ENCODE data around the gene STEAP1B. TPM values are rescaled to one million over a fixed set of nuclear protein-coding genes. Genes with fewer than 3 reads are reported as not detected.
A peak's percentile ranks its signal among the peaks of the same experiment; 100 is the strongest.
"Not testable (repeated sequence)": the region's sequence is repeated elsewhere in the genome, so short reads cannot be mapped to it uniquely, and the experiment has no call there.

STEAP1B gene
- total RNA-seq (under 1 TPM in 4 of 5 donors, not detected in 1; 0.28 to 0.44 (median 0.31) TPM), total RNA-seq (0 to 0.19 (median 0) reads per million in 29 experiments)
- total RNA-seq (2013), result 0.39 TPM

- WGBS (ENCODE audit: insufficient coverage), result 4% methylated on average over 37 of the region's 55 CpGs
- H3K27ac ChIP-seq (ENCODE audit: low read length); H3K4me1 Mint-ChIP-seq; H3K27ac Mint-ChIP-seq; H3K36me3 Mint-ChIP-seq; H3K4me1 ChIP-seq (ENCODE audit: control insufficient read depth in 1 of 2, extremely low read depth in 1 of 2, insufficient read depth in 2 of 2, low read length in 2 of 2); H3K9me3 ChIP-seq; POLR2A ChIA-PET; H3K27me3 ChIP-seq (replicated peaks in 1 of 2; ENCODE audit: control insufficient read depth in 2 of 2, extremely low read depth in 1 of 2, insufficient read depth in 2 of 2, low read length in 1 of 2); H3K36me3 ChIP-seq (ENCODE audit: control insufficient read depth in 2 of 2, extremely low read depth in 1 of 2, insufficient read depth in 1 of 2, low read length in 1 of 2); H3K9me3 Mint-ChIP-seq: not testable (repeated sequence)
- DNase-seq, result peak; percentile 51 to 87 (median 75)
- Mint-ChIP-seq H3K4me3 (peak within 1 kb of the TSS in 2 of 3 donors; percentile 17 to 63), H3K27me3 (peaks cover 22 to 30% of the 10 kb centered on the region in 2 donors)
- peak within 1 kb of the TSS; percentile 23 to 27 for H3K4me3 ChIP-seq (ENCODE audit: control insufficient read depth in 1 of 2, extremely low read depth in 1 of 2, low read length in 1 of 2)
- ATAC-seq (replicated peaks in 1 of 4), result peak; percentile 89 to 98 (median 96)
- CTCF ChIA-PET, result interaction anchor here (0.6 to 2.0 kb wide), 5 partner anchors 10 to 640 kb away, joined by 3 to 6 read pairs (median 4); no protein-coding TSS in a partner anchor
Measured at GRCh38 chr7:22499888-22500689, at the start of gene STEAP1B. Gene STEAP1B (minus strand): TSS chr7:22500188. CDS start chr7:22494855, 5,333 bp downstream.

GRCh38 chr7:22549051-22549450 is 49.1 kb upstream of the STEAP1B start:
- H3K4me1 Mint-ChIP-seq, result peaks cover 9 to 14% (median 10%) of the 10 kb centered on the region in 3 donors
- H3K4me1 ChIP-seq (ENCODE audit: control insufficient read depth in 1 of 2, extremely low read depth in 1 of 2, insufficient read depth in 2 of 2, low read length in 2 of 2), result peaks cover 0 to 10% of the 10 kb centered on the region in 2 experiments
- no peaks in the 10 kb centered on the region for H3K36me3 Mint-ChIP-seq
- no peak overlapping the region for H3K4me3 ChIP-seq (ENCODE audit: control insufficient read depth in 1 of 2, extremely low read depth in 1 of 2, low read length in 1 of 2)
- DNase-seq (no peak), ATAC-seq (replicated peaks in 1 of 4) (no peak)
- H3K9me3 ChIP-seq, result no peaks in the 10 kb centered on the region
- peaks cover 6 to 16% of the 10 kb centered on the region in 2 experiments for H3K27me3 ChIP-seq (replicated peaks in 1 of 2; ENCODE audit: control insufficient read depth in 2 of 2, extremely low read depth in 1 of 2, insufficient read depth in 2 of 2, low read length in 1 of 2)
- H3K27ac ChIP-seq (ENCODE audit: low read length), result no peak overlapping the region
- no peaks in the 10 kb centered on the region for H3K36me3 ChIP-seq (ENCODE audit: control insufficient read depth in 2 of 2, extremely low read depth in 1 of 2, insufficient read depth in 1 of 2, low read length in 1 of 2)
- no peak overlapping the region for H3K27ac Mint-ChIP-seq
- H3K27me3 Mint-ChIP-seq, result peaks cover 64 to 70% of the 10 kb centered on the region in 2 donors
- H3K4me3 Mint-ChIP-seq, result peak overlapping the region in 1 of 3 donors; percentile 69
- 67% methylated on average over 1 of the region's 5 CpGs for WGBS (ENCODE audit: insufficient coverage)
- H3K9me3 Mint-ChIP-seq, result no peaks in the 10 kb centered on the region
- POLR2A ChIA-PET, result interaction anchor here in 1 of 2 donors (0.6 kb wide), 1 partner anchor 1084 kb away, joined by 4 read pairs; no protein-coding TSS in a partner anchor
- CTCF ChIA-PET, result interaction anchor here in 1 of 2 donors (0.6 kb wide), 1 partner anchor 186 kb away, joined by 4 read pairs; no protein-coding TSS in a partner anchor

- no peaks in the 10 kb centered on the region for H3K9me3 Mint-ChIP-seq
- H3K4me3 ChIP-seq (ENCODE audit: control insufficient read depth in 1 of 2, extremely low read depth in 1 of 2, low read length in 1 of 2), result no peak overlapping the region
- no peak overlapping the region for H3K27ac ChIP-seq (ENCODE audit: low read length)
- no peaks in the 10 kb centered on the region for H3K36me3 ChIP-seq (ENCODE audit: control insufficient read depth in 2 of 2, extremely low read depth in 1 of 2, insufficient read depth in 1 of 2, low read length in 1 of 2)
- CTCF ChIA-PET, result no interaction called here
- no peak for ATAC-seq (replicated peaks in 1 of 4)
- POLR2A ChIA-PET, result no interaction called here
- peaks cover 62 to 63% of the 10 kb centered on the region in 2 donors for H3K27me3 Mint-ChIP-seq
- H3K9me3 ChIP-seq, result no peaks in the 10 kb centered on the region
- no peaks in the 10 kb centered on the region for H3K36me3 Mint-ChIP-seq
- H3K4me1 ChIP-seq (ENCODE audit: control insufficient read depth in 1 of 2, extremely low read depth in 1 of 2, insufficient read depth in 2 of 2, low read length in 2 of 2), result peaks cover 0 to 10% of the 10 kb centered on the region in 2 experiments
- peaks cover 9 to 14% (median 10%) of the 10 kb centered on the region in 3 donors for H3K4me1 Mint-ChIP-seq
- DNase-seq, result no peak
- no peak overlapping the region for H3K27ac Mint-ChIP-seq
- no peak overlapping the region for H3K4me3 Mint-ChIP-seq
- WGBS (ENCODE audit: insufficient coverage), result no CpG with 5 or more reads among the region's 1 CpG
- H3K27me3 ChIP-seq (replicated peaks in 1 of 2; ENCODE audit: control insufficient read depth in 2 of 2, extremely low read depth in 1 of 2, insufficient read depth in 2 of 2, low read length in 1 of 2), result peaks cover 6 to 16% of the 10 kb centered on the region in 2 experiments
Measured at GRCh38 chr7:22548313-22548712, 48.3 kb upstream of the STEAP1B start.

- peaks cover 9 to 14% (median 10%) of the 10 kb centered on the region in 3 donors for H3K4me1 Mint-ChIP-seq
- no peak overlapping the region for H3K27ac Mint-ChIP-seq
- ATAC-seq (replicated peaks in 1 of 4) (no peak), DNase-seq (no peak)
- H3K27ac ChIP-seq (ENCODE audit: low read length), result no peak overlapping the region
- H3K27me3 ChIP-seq (replicated peaks in 1 of 2; ENCODE audit: control insufficient read depth in 2 of 2, extremely low read depth in 1 of 2, insufficient read depth in 2 of 2, low read length in 1 of 2), result peaks cover 6 to 16% of the 10 kb centered on the region in 2 experiments
- no peak overlapping the region for H3K4me3 ChIP-seq (ENCODE audit: control insufficient read depth in 1 of 2, extremely low read depth in 1 of 2, low read length in 1 of 2)
- no peaks in the 10 kb centered on the region for H3K36me3 Mint-ChIP-seq
- POLR2A ChIA-PET, result interaction anchor here in 1 of 2 donors (0.7 kb wide), 1 partner anchor 24 kb away, joined by 5 read pairs; no protein-coding TSS in a partner anchor
- H3K9me3 ChIP-seq, result no peaks in the 10 kb centered on the region
- H3K4me1 ChIP-seq (ENCODE audit: control insufficient read depth in 1 of 2, extremely low read depth in 1 of 2, insufficient read depth in 2 of 2, low read length in 2 of 2), result peaks cover 0 to 10% of the 10 kb centered on the region in 2 experiments
- no peaks in the 10 kb centered on the region for H3K36me3 ChIP-seq (ENCODE audit: control insufficient read depth in 2 of 2, extremely low read depth in 1 of 2, insufficient read depth in 1 of 2, low read length in 1 of 2)
- WGBS (ENCODE audit: insufficient coverage), result no CpG with 5 or more reads among the region's 3 CpGs
- H3K4me3 Mint-ChIP-seq, result no peak overlapping the region
- H3K9me3 Mint-ChIP-seq, result no peaks in the 10 kb centered on the region
- CTCF ChIA-PET, result interaction anchor here in 1 of 2 donors (1.0 kb wide), 1 partner anchor 125 kb away, joined by 3 read pairs; no protein-coding TSS in a partner anchor
- peaks cover 50 to 57% of the 10 kb centered on the region in 2 donors for H3K27me3 Mint-ChIP-seq
Measured at GRCh38 chr7:22546769-22547168, 46.8 kb upstream of the STEAP1B start.

GRCh38 chr7:22545529-22545928 is 45.5 kb upstream of the STEAP1B start:
- peaks cover 0 to 10% of the 10 kb centered on the region in 2 experiments for H3K4me1 ChIP-seq (ENCODE audit: control insufficient read depth in 1 of 2, extremely low read depth in 1 of 2, insufficient read depth in 2 of 2, low read length in 2 of 2)
- ATAC-seq (replicated peaks in 1 of 4) (no peak), DNase-seq (no peak)
- Mint-ChIP-seq H3K9me3 (no peaks in the 10 kb centered on the region), H3K4me3 (no peak overlapping the region), H3K36me3 (no peaks in the 10 kb centered on the region), H3K27ac (no peak overlapping the region), H3K4me1 (peaks cover 9 to 11% (median 10%) of the 10 kb centered on the region in 3 donors), H3K27me3 (peaks cover 38 to 54% of the 10 kb centered on the region in 2 donors)
- H3K4me3 ChIP-seq (ENCODE audit: control insufficient read depth in 1 of 2, extremely low read depth in 1 of 2, low read length in 1 of 2), result no peak overlapping the region
- WGBS (ENCODE audit: insufficient coverage), result no CpG with 5 or more reads among the region's 2 CpGs
- H3K27ac ChIP-seq (ENCODE audit: low read length), result no peak overlapping the region
- H3K36me3 ChIP-seq (ENCODE audit: control insufficient read depth in 2 of 2, extremely low read depth in 1 of 2, insufficient read depth in 1 of 2, low read length in 1 of 2), result no peaks in the 10 kb centered on the region
- no peaks in the 10 kb centered on the region for H3K9me3 ChIP-seq
- H3K27me3 ChIP-seq (replicated peaks in 1 of 2; ENCODE audit: control insufficient read depth in 2 of 2, extremely low read depth in 1 of 2, insufficient read depth in 2 of 2, low read length in 1 of 2), result peaks cover 4 to 14% of the 10 kb centered on the region in 2 experiments
- ChIA-PET POLR2A (no interaction called here), CTCF (interaction anchor here in 1 of 2 donors (0.5 kb wide), 1 partner anchor 483 kb away, joined by 5 read pairs; no protein-coding TSS in a partner anchor)

GRCh38 chr7:22544245-22544644 is 44.3 kb upstream of the STEAP1B start:
- Mint-ChIP-seq H3K4me1 (peaks cover 0 to 1% (median under 1%) of the 10 kb centered on the region in 3 donors), H3K36me3 (no peaks in the 10 kb centered on the region), H3K27me3 (peaks cover 28 to 41% of the 10 kb centered on the region in 2 donors), H3K4me3 (no peak overlapping the region), H3K27ac (no peak overlapping the region), H3K9me3 (no peaks in the 10 kb centered on the region)
- CTCF ChIA-PET, result no interaction called here
- 100% methylated on average over 1 of the region's 4 CpGs for WGBS (ENCODE audit: insufficient coverage)
- DNase-seq (no peak), ATAC-seq (replicated peaks in 1 of 4) (no peak)
- POLR2A ChIA-PET, result interaction anchor here in 1 of 2 donors (0.6 kb wide), 1 partner anchor 590 kb away, joined by 5 read pairs; no protein-coding TSS in a partner anchor
- H3K9me3 ChIP-seq, result no peaks in the 10 kb centered on the region
- H3K27ac ChIP-seq (ENCODE audit: low read length), result no peak overlapping the region
- no peaks in the 10 kb centered on the region for H3K4me1 ChIP-seq (ENCODE audit: control insufficient read depth in 1 of 2, extremely low read depth in 1 of 2, insufficient read depth in 2 of 2, low read length in 2 of 2)
- no peak overlapping the region for H3K4me3 ChIP-seq (ENCODE audit: control insufficient read depth in 1 of 2, extremely low read depth in 1 of 2, low read length in 1 of 2)
- peaks cover 3 to 4% of the 10 kb centered on the region in 2 experiments for H3K27me3 ChIP-seq (replicated peaks in 1 of 2; ENCODE audit: control insufficient read depth in 2 of 2, extremely low read depth in 1 of 2, insufficient read depth in 2 of 2, low read length in 1 of 2)
- no peaks in the 10 kb centered on the region for H3K36me3 ChIP-seq (ENCODE audit: control insufficient read depth in 2 of 2, extremely low read depth in 1 of 2, insufficient read depth in 1 of 2, low read length in 1 of 2)
